Calu3 (cell line): ENCODE measurements around the gene RGS9. TPM values are rescaled to one million over a fixed set of nuclear protein-coding genes. Genes with fewer than 3 reads are reported as not detected.
A peak's percentile ranks its signal among the peaks of the same experiment; 100 is the strongest.

ENCODE experiments used
- BruUV-seq: library from RNA; stranded (reverse); fragments of 400-500 nt; replicated peaks from 2 replicates; lab custom pipeline; 2021; lab: Mats Ljungman, UMichigan
- CTCF ChIA-PET: fragments of 300-600 bp; sonication (Branson Sonifier 250); formaldehyde crosslinking; loops from one replicate; lab custom pipeline; 2022; ENCODE audit warnings: antibody characterized with exemption; lab: Charles Lee
- DNase-seq: peaks from one replicate; pipeline ENCODE4 v3.0.0; 2022
- H3K27ac Mint-ChIP-seq: one replicate; pipeline ENCODE4 v1.8.0; 2022; ENCODE audit warnings: mixed read lengths; ENCODE audit not compliant: unreplicated experiment
- H3K27me3 Mint-ChIP-seq: one replicate; pipeline ENCODE4 v1.8.0; 2022; ENCODE audit warnings: mixed read lengths; ENCODE audit not compliant: unreplicated experiment
- H3K36me3 Mint-ChIP-seq: one replicate; pipeline ENCODE4 v1.8.0; 2022; ENCODE audit warnings: mild to moderate bottlenecking, moderate library complexity, mixed read lengths; ENCODE audit not compliant: insufficient read depth, unreplicated experiment
- H3K4me1 Mint-ChIP-seq: one replicate; pipeline ENCODE4 v1.8.0; 2022; ENCODE audit warnings: mild to moderate bottlenecking, low read depth, mixed read lengths; ENCODE audit not compliant: unreplicated experiment
- H3K4me3 Mint-ChIP-seq: one replicate; pipeline ENCODE4 v1.8.0; 2022; ENCODE audit warnings: mild to moderate bottlenecking, low read depth, moderate library complexity, mixed read lengths; ENCODE audit not compliant: unreplicated experiment
- H3K9me3 Mint-ChIP-seq: one replicate; pipeline ENCODE4 v1.8.0; 2022; ENCODE audit warnings: low read depth, mixed read lengths; ENCODE audit not compliant: unreplicated experiment
- intact Hi-C: fragments of 100-400 bp; cut with micrococcal nuclease; formaldehyde crosslinking; loops from one replicate; pipeline ENCODE4 v1.10.0; 2022; ENCODE audit not compliant: unreplicated experiment
- total RNA-seq: library from RNA; stranded (reverse); gene quantifications from 2 replicates; pipeline ENCODE4 v1.2.3, GENCODE V29; 2022
- TF ChIP-seq, protein P1 (sequence below): fragments of 200-600 bp; IDR thresholded peaks from one replicate; pipeline ENCODE4 v1.8.0; 2022; ENCODE audit warnings: antibody characterized with exemption; ENCODE audit not compliant: unreplicated experiment

RGS9 gene
- total RNA-seq, 1 experiment from 2014 or later: 0.54 TPM

- BruUV-seq: no TSS peak
- H3K9me3 Mint-ChIP-seq: no peaks in the 10 kb centered on the region
- TF ChIP-seq, protein P1, sequence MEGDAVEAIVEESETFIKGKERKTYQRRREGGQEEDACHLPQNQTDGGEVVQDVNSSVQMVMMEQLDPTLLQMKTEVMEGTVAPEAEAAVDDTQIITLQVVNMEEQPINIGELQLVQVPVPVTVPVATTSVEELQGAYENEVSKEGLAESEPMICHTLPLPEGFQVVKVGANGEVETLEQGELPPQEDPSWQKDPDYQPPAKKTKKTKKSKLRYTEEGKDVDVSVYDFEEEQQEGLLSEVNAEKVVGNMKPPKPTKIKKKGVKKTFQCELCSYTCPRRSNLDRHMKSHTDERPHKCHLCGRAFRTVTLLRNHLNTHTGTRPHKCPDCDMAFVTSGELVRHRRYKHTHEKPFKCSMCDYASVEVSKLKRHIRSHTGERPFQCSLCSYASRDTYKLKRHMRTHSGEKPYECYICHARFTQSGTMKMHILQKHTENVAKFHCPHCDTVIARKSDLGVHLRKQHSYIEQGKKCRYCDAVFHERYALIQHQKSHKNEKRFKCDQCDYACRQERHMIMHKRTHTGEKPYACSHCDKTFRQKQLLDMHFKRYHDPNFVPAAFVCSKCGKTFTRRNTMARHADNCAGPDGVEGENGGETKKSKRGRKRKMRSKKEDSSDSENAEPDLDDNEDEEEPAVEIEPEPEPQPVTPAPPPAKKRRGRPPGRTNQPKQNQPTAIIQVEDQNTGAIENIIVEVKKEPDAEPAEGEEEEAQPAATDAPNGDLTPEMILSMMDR: no peak
- H3K27me3 Mint-ChIP-seq: peaks cover 48% of the 10 kb centered on the region
- no peak overlapping the region for H3K4me3 Mint-ChIP-seq
- no peak overlapping the region for H3K27ac Mint-ChIP-seq
- no peaks in the 10 kb centered on the region for H3K4me1 Mint-ChIP-seq
- no peak for DNase-seq
- intact Hi-C loops: loop anchor here (10.0 kb wide), 1 partner anchor 930 kb away; no protein-coding TSS in a partner anchor
- CTCF ChIA-PET: no interaction called here
- H3K36me3 Mint-ChIP-seq: no peaks in the 10 kb centered on the region
Measured at GRCh38 chr17:65235284-65235683, 98.1 kb downstream of the RGS9 start.

DNA sequence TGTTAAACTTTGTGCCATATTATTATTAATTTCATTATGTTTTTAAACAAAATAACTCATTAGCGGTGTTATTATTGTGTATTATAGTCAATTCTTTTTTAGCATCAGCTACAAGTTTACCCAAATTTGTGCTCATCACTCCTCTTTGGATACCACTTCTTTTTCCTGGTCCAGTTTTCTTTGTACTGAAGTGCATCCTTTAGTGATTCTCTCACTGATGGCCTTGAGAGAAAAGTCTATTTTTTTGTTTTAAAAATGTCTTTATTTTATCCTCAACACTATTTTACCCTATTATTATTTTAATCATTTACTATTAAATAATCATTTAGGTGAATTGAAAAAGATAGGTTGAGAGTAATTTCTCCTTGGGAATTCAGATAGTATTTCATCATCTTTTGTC is 99.2 kb downstream of the RGS9 start:
- intact Hi-C loops: loop anchor here (10.0 kb wide), 1 partner anchor 928 kb away; no protein-coding TSS in a partner anchor
- CTCF ChIA-PET: no interaction called here
- H3K36me3 Mint-ChIP-seq: no peaks in the 10 kb centered on the region

GRCh38 chr17:65243838-65244625 is 106.9 kb downstream of the RGS9 start:
- CTCF ChIA-PET: no interaction called here
- H3K9me3 Mint-ChIP-seq: no peaks in the 10 kb centered on the region
- peak; percentile 34 for DNase-seq

More for the DNA sequence above, 99.2 kb downstream of the RGS9 start:
- BruUV-seq: no TSS peak
- DNase-seq: no peak
- H3K4me3 Mint-ChIP-seq: no peak overlapping the region
- TF ChIP-seq, protein P1: no peak
- H3K9me3 Mint-ChIP-seq: no peaks in the 10 kb centered on the region
- peaks cover 49% of the 10 kb centered on the region for H3K27me3 Mint-ChIP-seq
- H3K27ac Mint-ChIP-seq: no peak overlapping the region
- H3K4me1 Mint-ChIP-seq: no peaks in the 10 kb centered on the region

GRCh38 chr17:65246252-65246651 is 109.1 kb downstream of the RGS9 start:
- Mint-ChIP-seq H3K27me3 (peaks cover 57% of the 10 kb centered on the region), H3K4me3 (no peak overlapping the region), H3K27ac (no peak overlapping the region), H3K36me3 (no peaks in the 10 kb centered on the region), H3K9me3 (no peaks in the 10 kb centered on the region), H3K4me1 (no peaks in the 10 kb centered on the region)
- TF ChIP-seq, protein P1: no peak
- CTCF ChIA-PET: no interaction called here
- intact Hi-C loops: no loop called here
- BruUV-seq: no TSS peak
- no peak for DNase-seq

More at GRCh38 chr17:65243838-65244625, 106.9 kb downstream of the RGS9 start:
- TF ChIP-seq, protein P1: no peak
- intact Hi-C loops: no loop called here
- Mint-ChIP-seq H3K4me1 (no peaks in the 10 kb centered on the region), H3K36me3 (no peaks in the 10 kb centered on the region), H3K27ac (no peak overlapping the region), H3K4me3 (no peak overlapping the region), H3K27me3 (peaks cover 53% of the 10 kb centered on the region)
- no TSS peak for BruUV-seq
